ENCODE data around the gene GAA.

Gene GAA

DNA sequence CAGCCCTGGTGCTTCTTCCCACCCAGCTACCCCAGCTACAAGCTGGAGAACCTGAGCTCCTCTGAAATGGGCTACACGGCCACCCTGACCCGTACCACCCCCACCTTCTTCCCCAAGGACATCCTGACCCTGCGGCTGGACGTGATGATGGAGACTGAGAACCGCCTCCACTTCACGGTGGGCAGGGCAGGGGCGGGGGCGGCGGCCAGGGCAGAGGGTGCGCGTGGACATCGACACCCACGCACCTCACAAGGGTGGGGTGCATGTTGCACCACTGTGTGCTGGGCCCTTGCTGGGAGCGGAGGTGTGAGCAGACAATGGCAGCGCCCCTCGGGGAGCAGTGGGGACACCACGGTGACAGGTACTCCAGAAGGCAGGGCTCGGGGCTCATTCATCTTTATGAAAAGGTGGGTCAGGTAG, 3.6 kb downstream of the GAA start:
- DNase-seq, result no peak

DNA sequence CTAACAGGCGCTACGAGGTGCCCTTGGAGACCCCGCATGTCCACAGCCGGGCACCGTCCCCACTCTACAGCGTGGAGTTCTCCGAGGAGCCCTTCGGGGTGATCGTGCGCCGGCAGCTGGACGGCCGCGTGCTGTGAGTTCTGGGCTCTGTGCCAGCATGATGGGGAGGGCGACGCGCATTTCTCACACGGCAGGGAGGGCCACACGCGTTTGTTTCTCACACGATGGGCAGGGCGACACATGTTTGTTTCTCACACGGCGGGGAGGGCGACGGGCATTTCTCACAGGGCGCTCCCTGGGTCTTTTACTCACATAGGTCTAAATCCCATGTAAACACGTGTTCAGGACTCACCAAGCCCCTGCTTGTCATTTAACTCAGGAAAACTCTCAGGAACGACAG, 4.4 kb downstream of the GAA start:
- no peak for DNase-seq

DNA sequence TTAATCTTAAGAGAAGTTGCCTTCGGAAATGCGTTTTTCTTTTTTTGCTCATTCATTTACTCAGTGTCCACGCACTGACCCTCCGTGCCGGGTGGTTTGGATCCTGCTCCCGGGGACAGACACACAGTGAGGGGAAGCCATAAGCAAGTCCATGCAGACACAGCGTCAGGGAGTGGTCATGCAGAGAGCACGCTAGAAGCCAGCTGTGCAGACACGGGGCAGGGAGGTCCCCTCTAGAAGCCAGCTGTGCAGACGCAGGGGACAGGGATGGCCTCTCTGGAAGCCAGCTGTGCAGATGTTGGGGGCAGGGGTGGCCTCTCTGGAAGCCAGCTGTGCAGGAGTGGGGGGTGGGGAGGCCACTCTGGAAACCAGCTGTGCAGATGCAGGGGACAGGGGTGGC, 4.8 kb downstream of the GAA start:
- no peak for DNase-seq

DNA sequence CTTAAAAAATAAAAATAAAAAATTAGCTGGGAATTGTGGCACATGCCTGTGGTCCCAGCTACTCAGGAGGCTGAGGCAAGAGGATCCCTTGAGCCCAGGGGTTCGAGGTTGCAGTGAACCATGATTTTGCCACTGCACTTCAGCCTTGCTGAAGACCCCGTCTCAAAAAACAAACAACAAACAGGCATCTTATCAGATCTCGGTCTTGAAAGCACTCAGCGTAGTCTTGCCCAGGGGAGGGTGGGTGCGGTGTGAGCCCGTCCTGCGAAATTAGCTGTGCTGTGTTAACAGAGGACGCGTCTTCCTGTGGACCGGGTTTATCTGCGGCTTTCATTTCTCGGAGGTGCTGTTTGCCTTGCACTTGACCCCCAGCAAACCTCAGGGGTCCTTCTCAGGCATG, 5.4 kb downstream of the GAA start:
- DNase-seq, result no peak

DNA sequence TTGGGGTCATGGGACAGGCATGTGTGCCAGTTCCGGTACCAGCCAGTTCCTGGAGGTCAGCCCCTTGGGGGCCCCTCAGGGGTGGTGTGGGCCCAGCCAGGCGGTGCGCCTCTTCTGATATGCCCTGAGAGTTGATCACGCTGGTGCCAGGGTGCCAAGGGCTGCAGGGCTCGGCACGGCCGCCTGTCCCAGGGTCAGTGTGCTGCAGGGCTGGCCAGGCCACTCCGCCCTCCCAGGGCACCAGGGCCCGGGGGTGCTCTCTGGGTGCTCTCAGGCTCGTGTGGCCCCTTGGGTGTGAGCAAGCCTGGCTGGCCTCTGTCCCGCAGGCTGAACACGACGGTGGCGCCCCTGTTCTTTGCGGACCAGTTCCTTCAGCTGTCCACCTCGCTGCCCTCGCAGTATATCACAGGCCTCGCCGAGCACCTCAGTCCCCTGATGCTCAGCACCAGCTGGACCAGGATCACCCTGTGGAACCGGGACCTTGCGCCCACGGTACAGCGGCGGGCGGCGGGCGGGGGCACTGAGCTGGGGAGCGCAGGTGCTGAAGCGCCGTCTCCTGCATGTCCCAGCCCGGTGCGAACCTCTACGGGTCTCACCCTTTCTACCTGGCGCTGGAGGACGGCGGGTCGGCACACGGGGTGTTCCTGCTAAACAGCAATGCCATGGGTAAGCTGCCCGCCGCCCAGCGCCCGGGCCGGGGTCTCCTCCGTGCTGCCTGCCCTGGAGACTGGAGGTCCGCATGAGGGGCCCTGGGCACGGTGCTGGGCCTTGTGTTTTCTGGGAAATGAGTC, 6.0 kb downstream of the GAA start:
- no peak for DNase-seq

DNA sequence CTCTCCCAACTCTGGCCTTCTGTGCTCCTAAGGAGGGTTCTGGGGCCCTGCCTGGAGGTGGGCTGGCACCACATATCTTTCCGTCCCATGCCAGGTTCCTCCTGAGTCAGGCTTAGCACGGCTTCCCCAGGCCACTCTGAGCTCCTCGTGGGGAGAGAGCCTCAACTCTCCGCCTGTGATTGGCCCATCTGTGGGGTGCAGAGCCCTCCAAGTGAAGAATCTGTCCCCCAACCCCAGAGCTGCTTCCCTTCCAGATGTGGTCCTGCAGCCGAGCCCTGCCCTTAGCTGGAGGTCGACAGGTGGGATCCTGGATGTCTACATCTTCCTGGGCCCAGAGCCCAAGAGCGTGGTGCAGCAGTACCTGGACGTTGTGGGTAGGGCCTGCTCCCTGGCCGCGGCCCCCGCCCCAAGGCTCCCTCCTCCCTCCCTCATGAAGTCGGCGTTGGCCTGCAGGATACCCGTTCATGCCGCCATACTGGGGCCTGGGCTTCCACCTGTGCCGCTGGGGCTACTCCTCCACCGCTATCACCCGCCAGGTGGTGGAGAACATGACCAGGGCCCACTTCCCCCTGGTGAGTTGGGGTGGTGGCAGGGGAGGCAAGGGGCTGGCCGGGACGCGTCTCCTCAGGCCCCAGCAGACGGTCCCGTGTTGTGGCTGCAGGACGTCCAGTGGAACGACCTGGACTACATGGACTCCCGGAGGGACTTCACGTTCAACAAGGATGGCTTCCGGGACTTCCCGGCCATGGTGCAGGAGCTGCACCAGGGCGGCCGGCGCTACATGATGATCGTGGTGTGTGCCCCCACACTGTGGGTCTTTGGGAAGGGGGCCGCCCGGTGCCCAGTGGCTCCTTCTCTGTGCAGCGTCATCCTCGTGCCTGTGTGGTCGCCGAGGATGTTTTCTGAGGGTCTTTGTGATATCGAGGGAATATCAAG, 6.9 kb downstream of the GAA start:
- DNase-seq, result no peak

DNA sequence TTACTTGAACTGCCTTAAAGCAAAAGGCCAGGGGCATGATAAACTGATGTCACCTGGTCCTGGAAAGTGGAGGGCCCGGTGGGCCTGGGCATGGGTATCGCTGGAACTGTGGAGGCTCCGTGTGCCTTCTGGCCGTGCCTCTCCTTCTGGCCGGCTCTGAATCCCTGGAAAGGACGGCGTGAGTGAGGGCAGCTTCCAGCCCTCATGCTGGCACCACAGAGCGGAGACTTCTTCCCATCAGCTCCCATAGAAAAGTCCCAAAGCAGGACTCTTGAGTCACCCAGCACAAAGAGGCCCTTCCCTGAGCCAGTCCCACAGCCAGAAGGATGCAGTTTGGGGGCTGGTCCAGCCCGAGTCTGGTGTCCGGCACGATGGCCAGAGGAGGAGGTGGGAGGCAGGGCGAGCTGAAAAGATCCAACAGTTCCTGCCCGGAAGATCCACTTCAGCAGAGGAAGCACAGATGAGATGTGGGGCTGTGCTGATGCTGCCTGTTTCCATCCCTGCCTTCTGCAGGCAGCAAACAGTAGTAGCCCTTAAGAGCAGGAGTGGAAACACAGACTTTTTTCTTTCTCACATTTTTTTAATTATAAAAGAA, 7.8 kb downstream of the GAA start:
- no peak for DNase-seq

DNA sequence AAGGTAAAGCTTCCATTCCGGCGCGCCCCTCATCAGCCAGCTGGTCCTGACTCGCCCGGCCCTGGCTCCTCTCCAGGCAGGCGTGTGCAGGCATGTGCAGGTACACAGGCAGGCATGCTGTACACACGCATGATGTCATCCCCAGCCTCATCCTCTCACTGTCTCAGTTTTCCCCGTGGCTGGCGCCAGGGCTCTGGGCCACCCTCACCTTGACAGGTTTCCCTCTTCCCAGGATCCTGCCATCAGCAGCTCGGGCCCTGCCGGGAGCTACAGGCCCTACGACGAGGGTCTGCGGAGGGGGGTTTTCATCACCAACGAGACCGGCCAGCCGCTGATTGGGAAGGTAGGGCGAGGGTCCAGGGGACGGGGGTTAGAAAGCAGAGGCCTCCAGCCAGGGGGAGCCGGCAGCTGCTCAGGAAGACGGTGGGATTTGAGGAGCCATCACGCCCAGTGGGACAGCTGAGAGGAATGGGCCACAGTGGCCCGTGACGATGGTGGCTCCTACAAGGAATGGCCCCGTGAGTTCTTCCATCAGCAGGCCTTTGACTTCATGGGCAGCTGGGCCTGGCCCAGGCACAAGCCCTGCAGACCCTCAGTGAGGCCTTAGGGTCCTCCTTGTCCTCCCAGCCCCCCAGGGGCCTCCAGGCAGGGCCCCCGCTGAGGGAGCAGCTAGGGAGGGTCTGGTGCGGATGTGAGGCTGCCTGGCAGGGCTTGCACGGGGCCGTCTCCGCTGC, 8.5 kb downstream of the GAA start:
- no peak for DNase-seq

DNA sequence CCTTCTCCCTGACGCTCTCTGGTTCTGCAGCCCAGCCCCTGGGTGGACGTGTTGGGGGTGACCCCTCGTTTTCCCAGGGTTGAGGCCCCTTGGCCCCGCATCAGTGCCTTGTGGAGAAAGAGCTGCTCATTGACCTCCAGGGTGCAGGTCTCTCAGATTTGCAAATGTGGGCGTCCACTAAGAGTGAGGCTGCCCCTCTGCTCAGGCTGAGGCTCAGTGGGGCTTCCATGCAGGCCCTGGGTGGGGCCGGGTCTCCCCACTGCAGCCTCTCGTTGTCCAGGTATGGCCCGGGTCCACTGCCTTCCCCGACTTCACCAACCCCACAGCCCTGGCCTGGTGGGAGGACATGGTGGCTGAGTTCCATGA, 9.0 kb downstream of the GAA start:
- DNase-seq, result no peak

DNA sequence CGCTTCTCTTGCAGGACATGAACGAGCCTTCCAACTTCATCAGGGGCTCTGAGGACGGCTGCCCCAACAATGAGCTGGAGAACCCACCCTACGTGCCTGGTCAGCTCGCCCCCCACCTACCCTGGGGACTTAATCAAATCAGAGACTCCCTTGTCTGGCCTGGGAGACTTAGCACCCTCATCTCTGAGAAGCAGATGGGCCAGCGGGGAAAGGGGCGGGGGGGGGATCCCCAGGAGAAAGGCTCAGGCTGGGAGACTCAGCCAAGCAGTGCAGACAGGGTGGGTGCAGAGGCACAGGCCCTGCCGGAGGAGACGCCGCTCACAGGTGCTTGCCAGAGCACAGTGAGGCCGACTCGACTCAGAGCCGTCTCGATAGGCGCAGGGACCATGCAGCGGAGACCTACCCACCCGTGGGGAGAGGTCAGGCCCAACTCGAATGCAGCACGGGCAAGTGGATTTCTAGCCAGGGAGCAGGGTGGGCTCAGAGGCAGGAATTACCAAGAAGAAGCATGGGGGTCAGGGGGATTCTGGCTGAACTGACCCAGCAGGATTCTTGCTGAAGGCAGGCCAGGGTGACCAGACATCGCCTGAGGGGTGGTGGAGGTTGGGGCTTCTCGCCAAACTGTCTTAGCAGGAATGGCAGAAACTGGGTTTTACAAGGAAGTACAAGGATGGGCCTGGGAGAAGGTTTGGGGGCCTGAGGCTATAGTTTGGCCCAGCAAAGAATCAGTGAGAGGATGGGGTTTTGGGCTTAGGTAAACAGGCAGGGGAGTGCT, 9.7 kb downstream of the GAA start:
- DNase-seq, result no peak

DNA sequence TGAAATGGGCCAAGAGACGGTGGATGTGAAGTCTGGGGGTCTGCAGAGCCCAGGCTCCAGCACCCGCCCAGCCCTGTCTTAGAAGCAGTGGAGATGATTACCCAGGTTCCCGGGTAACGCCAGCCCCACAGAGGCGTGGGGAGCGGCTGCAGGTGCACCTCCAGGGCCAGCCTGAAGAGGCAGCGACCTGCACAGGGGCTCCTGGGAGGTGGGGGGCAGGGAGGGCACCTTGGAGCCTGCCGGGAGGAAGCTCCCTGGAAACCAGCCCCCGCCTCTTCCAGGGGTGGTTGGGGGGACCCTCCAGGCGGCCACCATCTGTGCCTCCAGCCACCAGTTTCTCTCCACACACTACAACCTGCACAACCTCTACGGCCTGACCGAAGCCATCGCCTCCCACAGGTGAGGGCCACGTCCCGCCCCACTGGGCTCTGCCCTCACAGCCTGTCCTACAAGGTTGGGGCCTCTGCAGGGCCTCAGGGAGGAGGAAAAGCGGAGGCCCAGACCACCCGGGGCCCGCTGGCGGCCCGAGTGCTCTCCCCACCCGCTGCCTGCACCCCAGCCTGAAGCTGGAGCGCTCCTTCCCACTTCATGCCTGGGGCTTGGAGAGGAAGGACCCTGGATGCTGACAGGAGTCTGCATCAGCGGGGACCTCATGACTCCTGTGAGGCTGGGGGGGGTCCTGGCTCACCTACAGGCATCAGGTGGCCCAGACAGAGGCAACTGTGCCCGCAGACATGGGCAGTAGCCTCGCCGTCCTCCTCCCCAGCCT, 10.5 kb downstream of the GAA start:
- no peak for DNase-seq

DNA sequence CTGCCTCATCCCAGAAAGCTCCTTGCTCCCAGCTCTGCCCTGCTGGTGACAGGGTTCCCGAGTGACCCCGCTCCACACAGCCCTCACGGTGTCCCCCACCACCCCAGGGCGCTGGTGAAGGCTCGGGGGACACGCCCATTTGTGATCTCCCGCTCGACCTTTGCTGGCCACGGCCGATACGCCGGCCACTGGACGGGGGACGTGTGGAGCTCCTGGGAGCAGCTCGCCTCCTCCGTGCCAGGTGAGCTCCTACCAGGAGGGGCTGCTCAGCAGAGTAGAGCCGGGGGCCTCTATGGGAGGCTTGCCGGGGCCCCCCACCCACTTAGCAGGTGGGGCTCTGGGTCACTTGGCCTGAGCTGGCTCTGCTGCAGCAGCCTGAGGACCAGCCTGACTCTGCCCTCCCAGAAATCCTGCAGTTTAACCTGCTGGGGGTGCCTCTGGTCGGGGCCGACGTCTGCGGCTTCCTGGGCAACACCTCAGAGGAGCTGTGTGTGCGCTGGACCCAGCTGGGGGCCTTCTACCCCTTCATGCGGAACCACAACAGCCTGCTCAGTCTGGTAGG, 11.2 kb downstream of the GAA start:
- no peak for DNase-seq

DNA sequence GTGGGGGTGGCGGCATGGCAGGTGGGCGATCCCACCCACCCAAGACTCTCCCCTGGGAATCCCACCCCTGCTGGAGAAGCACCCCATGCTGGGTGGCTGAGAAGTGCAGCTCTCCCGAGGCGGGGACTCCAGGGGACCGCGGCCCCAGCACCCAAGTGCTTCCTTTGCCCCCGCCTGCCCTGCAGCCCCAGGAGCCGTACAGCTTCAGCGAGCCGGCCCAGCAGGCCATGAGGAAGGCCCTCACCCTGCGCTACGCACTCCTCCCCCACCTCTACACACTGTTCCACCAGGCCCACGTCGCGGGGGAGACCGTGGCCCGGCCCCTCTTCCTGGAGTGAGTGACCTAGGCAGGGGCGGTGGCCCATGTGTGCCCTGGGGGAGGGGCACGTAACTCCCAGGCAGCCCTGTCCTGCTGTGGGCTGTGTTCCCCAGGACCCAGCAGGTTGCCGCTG, 11.7 kb downstream of the GAA start:
- DNase-seq, result no peak

DNA sequence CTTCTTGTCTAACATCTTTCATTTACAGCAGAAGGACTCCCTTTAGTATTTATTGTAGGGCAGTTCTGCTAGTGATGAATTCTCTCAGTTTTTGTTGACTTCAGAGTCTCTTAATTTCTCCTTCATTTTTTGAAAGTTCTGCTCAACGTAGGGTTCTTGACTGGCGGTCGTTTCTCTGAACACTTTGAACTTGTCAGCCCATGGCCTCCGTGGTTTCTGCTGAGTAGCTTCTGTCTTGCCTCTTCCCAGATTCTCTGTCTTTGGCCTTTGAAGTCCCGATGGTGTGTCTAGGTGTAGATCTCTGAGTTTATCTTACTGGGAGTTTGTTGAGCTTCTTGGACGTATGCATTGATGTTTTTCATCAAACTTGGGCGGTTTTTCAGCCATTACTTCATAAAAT, 13.4 kb downstream of the GAA start:
- DNase-seq, result no peak

DNA sequence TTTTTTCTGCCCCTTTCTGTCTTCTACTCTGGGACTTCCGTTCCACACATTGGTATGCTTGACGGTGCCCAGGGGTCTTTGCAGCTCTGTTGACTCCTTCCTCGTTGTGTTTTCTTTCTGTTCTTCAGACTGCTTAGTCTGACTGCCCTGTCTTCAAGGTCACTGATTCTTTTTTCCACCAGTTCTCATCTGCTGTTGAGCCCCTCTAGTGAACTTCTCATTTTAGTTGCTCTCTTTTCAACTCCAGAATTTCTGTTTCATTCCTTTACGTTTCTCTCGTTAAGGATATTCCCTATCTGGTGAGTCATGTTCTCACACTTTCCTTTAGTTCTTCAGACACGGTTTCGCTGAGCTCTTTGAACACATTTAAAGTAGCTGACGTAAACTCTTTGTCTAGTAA, 13.8 kb downstream of the GAA start:
- DNase-seq, result no peak

DNA sequence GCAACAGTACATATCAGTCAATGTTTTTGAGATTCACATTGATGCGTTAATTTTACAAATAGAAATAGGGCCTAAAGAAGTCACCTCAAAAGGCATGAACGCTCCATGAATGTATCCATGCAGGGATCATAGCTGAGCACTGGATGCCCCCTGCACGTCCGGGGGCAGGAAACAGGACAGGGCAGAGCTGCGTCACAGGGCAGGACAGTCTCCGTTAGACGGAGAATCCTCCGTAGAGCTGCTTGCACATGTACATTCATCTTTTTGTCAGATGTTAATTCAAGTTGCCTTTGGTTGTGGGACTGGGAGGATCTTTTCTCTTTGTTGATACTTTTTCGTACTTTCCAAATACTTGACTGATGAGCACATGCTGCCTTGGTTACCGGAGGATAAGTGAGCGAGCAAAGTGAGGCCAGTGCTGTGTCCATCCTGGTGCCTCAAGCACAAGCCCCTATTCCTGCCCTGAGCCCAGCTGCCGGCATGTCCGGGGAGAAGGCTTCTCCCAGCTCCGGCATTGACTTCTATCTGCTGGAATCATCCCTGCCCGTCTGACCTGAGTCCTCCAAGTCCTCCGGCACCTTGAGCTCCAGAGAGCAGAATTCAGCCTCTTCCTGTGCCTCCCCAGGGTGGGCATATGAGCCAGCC, 15.0 kb downstream of the GAA start:
- no peak for DNase-seq

DNA sequence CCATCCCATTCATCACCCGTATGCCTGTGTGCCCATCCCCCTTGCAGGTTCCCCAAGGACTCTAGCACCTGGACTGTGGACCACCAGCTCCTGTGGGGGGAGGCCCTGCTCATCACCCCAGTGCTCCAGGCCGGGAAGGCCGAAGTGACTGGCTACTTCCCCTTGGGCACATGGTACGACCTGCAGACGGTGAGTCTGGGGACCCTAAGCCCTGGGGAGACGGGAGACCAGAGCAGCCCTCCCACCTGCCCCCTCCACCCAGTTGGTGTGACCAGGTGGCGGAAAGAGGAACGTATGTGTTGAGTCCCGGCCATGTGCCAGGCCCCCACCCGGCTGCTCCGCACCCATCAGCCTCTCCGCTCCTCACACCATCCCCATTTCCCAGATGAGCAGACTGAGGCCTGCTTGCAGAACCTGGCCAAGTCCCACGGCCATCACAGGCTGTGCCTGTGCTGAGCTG, 15.6 kb downstream of the GAA start:
- DNase-seq, result no peak

DNA sequence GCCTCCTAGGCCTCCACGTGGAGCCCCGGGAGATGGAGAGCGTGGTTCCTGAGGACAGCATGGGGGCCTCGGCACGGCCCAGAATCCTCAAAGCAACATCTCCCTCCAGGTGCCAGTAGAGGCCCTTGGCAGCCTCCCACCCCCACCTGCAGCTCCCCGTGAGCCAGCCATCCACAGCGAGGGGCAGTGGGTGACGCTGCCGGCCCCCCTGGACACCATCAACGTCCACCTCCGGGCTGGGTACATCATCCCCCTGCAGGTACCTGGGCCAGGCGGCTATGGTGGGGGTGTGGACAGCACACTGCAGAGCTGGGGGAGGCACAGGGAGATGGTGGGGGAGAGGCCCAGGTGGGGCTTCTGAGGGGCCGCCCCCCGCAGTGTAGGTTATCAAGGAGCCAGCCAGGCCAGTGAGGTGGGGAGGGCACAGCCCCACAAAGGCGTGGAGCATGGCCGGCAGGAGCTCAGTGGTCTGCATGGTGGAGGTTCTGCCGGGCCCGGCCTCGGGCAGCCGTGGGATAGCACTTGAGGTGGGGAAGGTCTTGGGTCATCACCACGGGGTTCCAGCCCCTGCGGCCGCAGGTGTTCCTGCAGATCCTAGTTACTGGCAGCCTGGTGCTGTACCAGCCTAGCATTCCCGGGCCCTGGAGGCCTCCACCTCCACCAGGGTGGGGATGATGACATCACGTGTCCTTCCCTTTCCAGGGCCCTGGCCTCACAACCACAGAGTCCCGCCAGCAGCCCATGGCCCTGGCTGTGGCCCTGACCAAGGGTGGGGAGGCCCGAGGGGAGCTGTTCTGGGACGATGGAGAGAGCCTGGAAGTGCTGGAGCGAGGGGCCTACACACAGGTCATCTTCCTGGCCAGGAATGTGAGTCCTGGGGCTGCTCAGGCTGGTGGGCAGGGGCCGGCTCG, 16.4 kb downstream of the GAA start:
- no peak for DNase-seq

DNA sequence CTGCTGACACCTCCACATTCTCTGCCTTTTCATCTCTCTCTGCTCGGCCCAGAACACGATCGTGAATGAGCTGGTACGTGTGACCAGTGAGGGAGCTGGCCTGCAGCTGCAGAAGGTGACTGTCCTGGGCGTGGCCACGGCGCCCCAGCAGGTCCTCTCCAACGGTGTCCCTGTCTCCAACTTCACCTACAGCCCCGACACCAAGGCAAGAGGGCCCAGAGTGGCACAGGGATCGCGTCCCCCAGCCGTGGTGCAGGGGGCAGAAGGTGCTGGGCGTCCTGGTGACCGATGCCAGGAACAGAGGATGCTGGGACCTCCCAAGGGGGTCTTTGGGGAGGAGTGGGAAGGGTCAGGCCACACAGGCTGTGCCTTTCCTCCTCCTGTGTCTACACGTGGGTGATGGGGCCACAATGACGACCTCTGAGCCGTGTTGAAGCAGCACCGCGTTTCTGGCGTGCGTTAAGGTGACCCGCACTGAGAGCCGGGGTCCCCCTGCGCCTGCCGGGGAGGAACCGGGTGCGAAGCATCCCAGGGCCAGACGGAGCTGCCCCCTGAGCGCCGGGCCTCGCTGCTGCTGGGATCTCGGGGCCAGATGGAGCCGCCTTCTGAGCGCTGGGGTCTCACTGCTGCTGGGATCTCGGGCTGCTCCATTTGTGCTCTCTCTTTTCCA, 17.4 kb downstream of the GAA start:
- DNase-seq, result no peak

All from stimulated activated naive CD4-positive, alpha-beta T cell treated with Interleukin-2 at 50 U/mL for 16 hours (primary cell).